Aorta (tissue), 5 donors: ENCODE results near the gene CCDC40. TPM values are rescaled to one million over a fixed set of nuclear protein-coding genes. Genes with fewer than 3 reads are reported as not detected.

ENCODE experiments used
- ATAC-seq: fragments of 200-7000 bp; cut with Tn5 transposase; one replicate; pipeline ENCODE4 v1.9.1; 2022; ENCODE audit warnings: moderate library complexity; ENCODE audit not compliant: low FRiP score
- DNase-seq, 2 donors: peaks; one replicate each; pipeline ENCODE4 v3.0.0-alpha.2; 2020
- H3K27ac ChIP-seq, 2 donors: one replicate each; pipeline ENCODE4 v1.5.1; 2013; ENCODE audit warnings: low read length in 2 of 2, mild to moderate bottlenecking in 2 of 2, moderate library complexity in 2 of 2, control low read depth in 1 of 2, inconsistent platforms in 1 of 2, low read depth in 1 of 2
- H3K27me3 ChIP-seq, 2 donors: one replicate each; pipeline ENCODE4 v1.6.1; 2013; ENCODE audit warnings: control low read depth in 1 of 2, low read length in 1 of 2, mild to moderate bottlenecking in 1 of 2, moderate library complexity in 1 of 2; ENCODE audit not compliant: insufficient read depth in 2 of 2, control insufficient read depth in 1 of 2
- H3K36me3 ChIP-seq, 2 donors: one replicate each; pipeline ENCODE4 v1.6.1; 2013; ENCODE audit warnings: control low read depth in 1 of 2, low read length in 1 of 2, mild to moderate bottlenecking in 1 of 2; ENCODE audit not compliant: insufficient read depth in 2 of 2, control insufficient read depth in 1 of 2
- H3K4me1 ChIP-seq, 2 donors: one replicate each; pipeline ENCODE4 v1.6.1; 2013; ENCODE audit warnings: low read length in 2 of 2, control low read depth in 1 of 2, mild to moderate bottlenecking in 1 of 2, moderate library complexity in 1 of 2; ENCODE audit not compliant: insufficient read depth in 2 of 2, control insufficient read depth in 1 of 2
- H3K4me3 ChIP-seq, 2 donors: one replicate each; pipeline ENCODE4 v1.5.1; 2013; ENCODE audit warnings: low read length in 2 of 2, control low read depth in 1 of 2, mild to moderate bottlenecking in 1 of 2
- H3K9me3 ChIP-seq: one replicate; pipeline ENCODE4 v1.6.1; 2013; ENCODE audit warnings: mild to moderate bottlenecking, low read length; ENCODE audit not compliant: control insufficient read depth
- WGBS, 2 donors: extraction: QIAGEN DNeasy Blood & Tissue Kit; methylation state at CpG; one replicate each; pipeline ENCODE4 v1.1.7; 2013; 5-methylcytosine and 5-hydroxymethylcytosine counted together
- intact Hi-C, 2 donors: fragments of 100-400 bp; cut with DNase I; formaldehyde crosslinking; loops; one replicate each; pipeline versions ENCODE4 v1.14.2 to v1.15.0; 2022
- polyA plus RNA-seq, 2 donors: library from polyadenylated mRNA; stranded (reverse); fragments of 200-250 nt; gene quantifications; one replicate each; pipeline ENCODE4 v1.2.3, GENCODE V29; 2013
- total RNA-seq, 2 donors: library from RNA; stranded (reverse); fragmentation: NEBNext Ultra II Directional; extraction: Animal tissue kit (Norgen Biotek cat#: 25700); gene quantifications; one replicate each; pipeline ENCODE4 v1.2.1, GENCODE V29; 2021
- donor health status: healthy with polysubstance abuse.
- donor health status: Bipolar disorder and iron deficiency.
- donor health status: DM: no; HTN: no; CAD: no.
- donor health status: DM: no; HTN: no; CAD: no.
- donor health status: DM: yes; HTN: yes; CAD: no.

Gene CCDC40
- total and polyA plus RNA-seq, 4 donors: 2.6 to 11.3 (median 5.1) TPM

- no peaks in the 10 kb centered on the region for H3K27me3 ChIP-seq
- intact Hi-C loops: no loop called here
- H3K9me3 ChIP-seq: no peaks in the 10 kb centered on the region
- WGBS, 2 donors: 96% methylated on average over 33 of the region's 33 CpGs
- no peaks in the 10 kb centered on the region for H3K4me1 ChIP-seq
- H3K36me3 ChIP-seq: no peaks in the 10 kb centered on the region
- H3K27ac ChIP-seq: no peak overlapping the region
- ATAC-seq (no peak), DNase-seq (peak in 1 of 2 donors; percentile 42)
- no peak overlapping the region for H3K4me3 ChIP-seq
Observed at GRCh38 chr17:80010283-80010858, 26.1 kb upstream of the CCDC40 start.

GRCh38 chr17:80011989-80012555, 24.4 kb upstream of the CCDC40 start:
- WGBS, 2 donors: 77 to 81% methylated on average over 10 of the region's 10 CpGs
- DNase-seq (no peak), ATAC-seq (no peak)
- intact Hi-C loops: loop anchor here in 1 of 2 donors (1.0 kb wide), 1 partner anchor 32 kb away; no protein-coding TSS in a partner anchor
- no peak overlapping the region for H3K27ac ChIP-seq
- no peaks in the 10 kb centered on the region for H3K4me1 ChIP-seq
- no peaks in the 10 kb centered on the region for H3K9me3 ChIP-seq
- no peaks in the 10 kb centered on the region for H3K36me3 ChIP-seq
- no peaks in the 10 kb centered on the region for H3K27me3 ChIP-seq
- no peak overlapping the region for H3K4me3 ChIP-seq

- no peaks in the 10 kb centered on the region for H3K9me3 ChIP-seq
- no peaks in the 10 kb centered on the region for H3K27me3 ChIP-seq
- ATAC-seq (no peak), DNase-seq (peak in 1 of 2 donors; percentile 41)
- intact Hi-C loops: no loop called here
- H3K36me3 ChIP-seq: no peaks in the 10 kb centered on the region
- H3K4me3 ChIP-seq: no peak overlapping the region
- H3K4me1 ChIP-seq: no peaks in the 10 kb centered on the region
- 91% methylated on average over 31 to 33 of the region's 33 CpGs for WGBS, 2 donors
- H3K27ac ChIP-seq: no peak overlapping the region
Observed at GRCh38 chr17:80012765-80013741, 23.4 kb upstream of the CCDC40 start.

GRCh38 chr17:80017226-80018010, 19.0 kb upstream of the CCDC40 start:
- Histone ChIP-seq H3K27me3 (no peaks in the 10 kb centered on the region), H3K4me1 (no peaks in the 10 kb centered on the region), H3K36me3 (no peaks in the 10 kb centered on the region), H3K9me3 (no peaks in the 10 kb centered on the region), H3K27ac (no peak overlapping the region), H3K4me3 (no peak overlapping the region)
- ATAC-seq (no peak), DNase-seq (no peak)
- intact Hi-C loops: no loop called here
- 95 to 96% methylated on average over 18 of the region's 18 CpGs for WGBS, 2 donors

- H3K27ac ChIP-seq: no peak overlapping the region
- H3K9me3 ChIP-seq: no peaks in the 10 kb centered on the region
- no peaks in the 10 kb centered on the region for H3K4me1 ChIP-seq
- no peak for DNase-seq
- 88 to 89% methylated on average over 21 of the region's 21 CpGs for WGBS, 2 donors
- no peak for ATAC-seq
- no peaks in the 10 kb centered on the region for H3K36me3 ChIP-seq
- no peak overlapping the region for H3K4me3 ChIP-seq
- no peaks in the 10 kb centered on the region for H3K27me3 ChIP-seq
- intact Hi-C loops: no loop called here
Observed at GRCh38 chr17:80018917-80019651, 17.4 kb upstream of the CCDC40 start.

- no peaks in the 10 kb centered on the region for H3K27me3 ChIP-seq
- DNase-seq (no peak), ATAC-seq (no peak)
- no peaks in the 10 kb centered on the region for H3K9me3 ChIP-seq
- no peak overlapping the region for H3K4me3 ChIP-seq
- 97 to 98% methylated on average over 2 of the region's 2 CpGs for WGBS, 2 donors
- no peaks in the 10 kb centered on the region for H3K36me3 ChIP-seq
- no peak overlapping the region for H3K27ac ChIP-seq
- intact Hi-C loops: no loop called here
- H3K4me1 ChIP-seq: no peaks in the 10 kb centered on the region
Observed at GRCh38 chr17:80021600-80021999, 14.8 kb upstream of the CCDC40 start.

- Histone ChIP-seq H3K27ac (no peak overlapping the region), H3K4me1 (no peaks in the 10 kb centered on the region), H3K27me3 (no peaks in the 10 kb centered on the region), H3K9me3 (no peaks in the 10 kb centered on the region), H3K4me3 (no peak overlapping the region), H3K36me3 (no peaks in the 10 kb centered on the region)
- intact Hi-C loops: no loop called here
- WGBS, 2 donors: 24 to 42% methylated on average over 40 to 43 of the region's 43 CpGs
- peak in 1 of 2 donors; percentile 79 for DNase-seq
- peak; percentile 4 for ATAC-seq
Observed at GRCh38 chr17:80023481-80024205, 12.8 kb upstream of the CCDC40 start.
